ENCODE measurements around the gene NFATC1. TPM values are rescaled to one million over a fixed set of nuclear protein-coding genes. Genes with fewer than 3 reads are reported as not detected.

NFATC1 gene
- total RNA-seq, 6 experiments from 2014 or later: 0.57 to 2.0 (median 0.89) TPM

DNA sequence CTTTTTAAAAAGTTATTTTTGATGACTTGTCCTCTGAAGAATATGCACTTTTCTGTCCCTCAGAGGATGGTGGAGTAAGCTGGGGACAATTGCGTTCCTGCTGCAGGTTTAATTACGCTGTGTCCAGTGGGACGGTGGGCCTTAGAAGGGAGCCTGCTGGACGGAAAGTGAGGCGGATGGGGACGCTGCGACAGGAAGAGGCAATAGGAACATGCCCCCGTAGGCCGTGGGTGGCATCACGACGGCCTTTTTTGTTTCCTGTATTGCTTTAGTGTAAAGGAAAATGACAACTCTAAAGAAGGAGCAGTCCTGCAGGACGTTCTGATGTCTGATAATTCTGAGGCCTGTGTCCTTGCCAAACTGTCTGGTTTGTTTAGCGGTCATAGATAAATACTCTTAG, 121.6 kb downstream of the NFATC1 start:
- H3K4me3 Mint-ChIP-seq: no peak overlapping the region
- H3K27ac Mint-ChIP-seq: no peak overlapping the region

DNA sequence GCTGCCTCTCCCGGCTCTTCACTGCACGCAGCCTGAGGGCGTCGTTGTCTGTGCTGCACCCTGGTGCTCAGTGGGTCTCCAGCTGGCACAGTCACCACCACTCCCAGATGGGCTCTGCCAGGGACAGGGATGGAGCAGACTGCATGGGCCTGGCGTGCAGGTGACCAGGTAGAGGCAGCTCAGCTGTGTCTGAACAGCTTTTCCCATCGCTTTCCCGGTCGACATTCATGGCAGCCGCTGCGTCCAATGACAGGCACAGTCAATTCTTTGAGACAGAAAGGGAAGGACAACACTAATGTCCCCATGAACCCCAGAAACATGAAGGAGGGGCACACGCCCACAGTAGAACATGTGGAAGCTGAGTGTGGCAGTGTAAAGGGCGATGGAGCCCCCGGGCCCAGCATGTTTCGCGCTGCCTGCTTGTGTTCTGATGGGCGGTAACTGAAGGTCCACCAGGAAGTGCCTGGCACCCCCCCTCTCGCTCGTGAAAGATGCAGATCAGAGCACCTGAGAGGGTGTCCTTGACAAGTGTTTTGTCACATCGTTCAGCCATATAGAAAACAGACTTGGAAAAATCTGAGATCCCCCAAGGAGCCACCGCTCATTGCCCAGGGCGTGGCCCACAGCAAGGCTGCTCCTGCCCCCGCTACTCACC, 122.4 kb downstream of the NFATC1 start:
- DNase-seq: no peak
- H3K4me3 Mint-ChIP-seq: no peak overlapping the region
- H3K4me1 Mint-ChIP-seq (ENCODE audit: low read depth): peaks cover 10% of the 10 kb centered on the region; the same call in 1 of the 2 replicates
- no peak overlapping the region for H3K27ac Mint-ChIP-seq
- no peaks in the 10 kb centered on the region for H3K36me3 Mint-ChIP-seq (ENCODE audit: low read depth)
- H3K27me3 Mint-ChIP-seq (ENCODE audit: insufficient read depth): peaks cover 5% of the 10 kb centered on the region
- no peaks in the 10 kb centered on the region for H3K9me3 Mint-ChIP-seq
- TF ChIP-seq, protein P1, sequence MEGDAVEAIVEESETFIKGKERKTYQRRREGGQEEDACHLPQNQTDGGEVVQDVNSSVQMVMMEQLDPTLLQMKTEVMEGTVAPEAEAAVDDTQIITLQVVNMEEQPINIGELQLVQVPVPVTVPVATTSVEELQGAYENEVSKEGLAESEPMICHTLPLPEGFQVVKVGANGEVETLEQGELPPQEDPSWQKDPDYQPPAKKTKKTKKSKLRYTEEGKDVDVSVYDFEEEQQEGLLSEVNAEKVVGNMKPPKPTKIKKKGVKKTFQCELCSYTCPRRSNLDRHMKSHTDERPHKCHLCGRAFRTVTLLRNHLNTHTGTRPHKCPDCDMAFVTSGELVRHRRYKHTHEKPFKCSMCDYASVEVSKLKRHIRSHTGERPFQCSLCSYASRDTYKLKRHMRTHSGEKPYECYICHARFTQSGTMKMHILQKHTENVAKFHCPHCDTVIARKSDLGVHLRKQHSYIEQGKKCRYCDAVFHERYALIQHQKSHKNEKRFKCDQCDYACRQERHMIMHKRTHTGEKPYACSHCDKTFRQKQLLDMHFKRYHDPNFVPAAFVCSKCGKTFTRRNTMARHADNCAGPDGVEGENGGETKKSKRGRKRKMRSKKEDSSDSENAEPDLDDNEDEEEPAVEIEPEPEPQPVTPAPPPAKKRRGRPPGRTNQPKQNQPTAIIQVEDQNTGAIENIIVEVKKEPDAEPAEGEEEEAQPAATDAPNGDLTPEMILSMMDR (IDR thresholded peaks at IDR 0.05): no peak

More for the DNA sequence above, 121.6 kb downstream of the NFATC1 start:
- no peaks in the 10 kb centered on the region for H3K9me3 Mint-ChIP-seq
- H3K4me1 Mint-ChIP-seq (ENCODE audit: low read depth): peaks cover 10% of the 10 kb centered on the region; the same call in 1 of the 2 replicates
- DNase-seq: no peak
- TF ChIP-seq, protein P1 (IDR thresholded peaks at IDR 0.05): no peak
- H3K36me3 Mint-ChIP-seq (ENCODE audit: low read depth): no peaks in the 10 kb centered on the region
- H3K27me3 Mint-ChIP-seq (ENCODE audit: insufficient read depth): peaks cover 5% of the 10 kb centered on the region

DNA sequence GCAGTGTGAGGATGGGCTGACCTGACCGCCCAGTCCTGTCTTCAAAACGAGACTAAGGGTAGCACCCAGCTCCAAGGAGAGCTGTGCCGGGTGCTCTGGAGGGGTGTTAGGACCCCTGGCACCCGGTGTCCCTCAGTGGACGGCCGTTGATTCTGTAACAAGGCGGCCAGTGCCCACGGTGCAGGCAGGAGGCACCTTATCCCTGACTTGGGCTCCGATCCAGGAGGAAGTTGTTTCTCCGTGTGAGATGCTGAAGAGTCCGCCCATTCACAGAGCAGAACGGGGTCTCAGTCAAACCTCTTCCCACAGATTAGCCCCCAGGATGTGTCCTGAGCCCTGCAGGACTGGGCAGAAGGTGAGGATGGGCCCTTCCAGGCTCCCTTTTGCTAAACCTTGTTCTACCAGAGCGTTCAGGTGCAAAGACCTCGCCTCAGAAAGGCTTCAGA, 123.0 kb downstream of the NFATC1 start:
- Mint-ChIP-seq H3K4me1 (ENCODE audit: low read depth) (peaks cover 10% of the 10 kb centered on the region; the same call in 1 of the 2 replicates), H3K4me3 (no peak overlapping the region), H3K27me3 (ENCODE audit: insufficient read depth) (peaks cover 5% of the 10 kb centered on the region), H3K36me3 (ENCODE audit: low read depth) (no peaks in the 10 kb centered on the region), H3K9me3 (no peaks in the 10 kb centered on the region), H3K27ac (no peak overlapping the region)
- TF ChIP-seq, protein P1 (IDR thresholded peaks at IDR 0.05): no peak
- no peak for DNase-seq

DNA sequence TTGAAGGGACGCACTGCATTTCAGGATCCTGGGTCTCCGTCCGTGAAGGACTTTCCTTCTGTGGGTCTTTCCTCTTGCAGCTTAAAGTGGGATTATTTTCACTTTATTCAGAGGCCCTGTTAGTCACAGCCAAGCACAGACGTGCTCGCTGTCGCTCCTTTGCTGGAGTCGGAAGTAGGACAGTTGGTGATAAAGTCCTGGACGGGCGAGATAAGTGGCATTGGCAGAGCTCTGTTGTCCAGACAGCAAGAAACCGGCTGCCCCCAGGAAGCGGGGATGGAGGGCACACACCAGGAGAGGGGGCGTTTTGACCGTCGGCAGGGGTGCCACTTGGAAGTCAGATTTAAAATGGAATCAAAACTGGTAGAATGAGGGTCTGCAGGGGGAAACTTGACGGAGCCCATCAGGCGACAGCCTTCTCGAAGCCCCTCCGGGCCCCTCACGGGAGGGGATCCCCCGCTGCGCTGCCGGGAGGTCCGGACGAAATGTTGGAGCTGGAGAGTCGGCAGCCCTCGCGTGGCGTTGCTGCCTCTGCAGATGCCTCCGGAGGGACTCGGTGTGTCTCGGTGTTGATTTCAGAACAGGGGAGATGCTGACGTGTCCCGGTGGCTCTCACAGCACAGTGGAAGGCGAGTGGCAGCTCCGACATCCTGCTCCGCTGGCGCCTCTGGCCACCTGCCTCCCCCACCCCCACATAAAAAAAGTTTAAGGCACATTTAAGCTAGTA, 124.2 kb downstream of the NFATC1 start:
- Mint-ChIP-seq H3K27me3 (ENCODE audit: insufficient read depth) (peaks cover 2% of the 10 kb centered on the region), H3K36me3 (ENCODE audit: low read depth) (no peaks in the 10 kb centered on the region), H3K4me3 (no peak overlapping the region), H3K4me1 (ENCODE audit: low read depth) (peaks cover 10% of the 10 kb centered on the region; the same call in 1 of the 2 replicates), H3K9me3 (no peaks in the 10 kb centered on the region), H3K27ac (no peak overlapping the region)
- DNase-seq: no peak
- TF ChIP-seq, protein P1 (IDR thresholded peaks at IDR 0.05): no peak

DNA sequence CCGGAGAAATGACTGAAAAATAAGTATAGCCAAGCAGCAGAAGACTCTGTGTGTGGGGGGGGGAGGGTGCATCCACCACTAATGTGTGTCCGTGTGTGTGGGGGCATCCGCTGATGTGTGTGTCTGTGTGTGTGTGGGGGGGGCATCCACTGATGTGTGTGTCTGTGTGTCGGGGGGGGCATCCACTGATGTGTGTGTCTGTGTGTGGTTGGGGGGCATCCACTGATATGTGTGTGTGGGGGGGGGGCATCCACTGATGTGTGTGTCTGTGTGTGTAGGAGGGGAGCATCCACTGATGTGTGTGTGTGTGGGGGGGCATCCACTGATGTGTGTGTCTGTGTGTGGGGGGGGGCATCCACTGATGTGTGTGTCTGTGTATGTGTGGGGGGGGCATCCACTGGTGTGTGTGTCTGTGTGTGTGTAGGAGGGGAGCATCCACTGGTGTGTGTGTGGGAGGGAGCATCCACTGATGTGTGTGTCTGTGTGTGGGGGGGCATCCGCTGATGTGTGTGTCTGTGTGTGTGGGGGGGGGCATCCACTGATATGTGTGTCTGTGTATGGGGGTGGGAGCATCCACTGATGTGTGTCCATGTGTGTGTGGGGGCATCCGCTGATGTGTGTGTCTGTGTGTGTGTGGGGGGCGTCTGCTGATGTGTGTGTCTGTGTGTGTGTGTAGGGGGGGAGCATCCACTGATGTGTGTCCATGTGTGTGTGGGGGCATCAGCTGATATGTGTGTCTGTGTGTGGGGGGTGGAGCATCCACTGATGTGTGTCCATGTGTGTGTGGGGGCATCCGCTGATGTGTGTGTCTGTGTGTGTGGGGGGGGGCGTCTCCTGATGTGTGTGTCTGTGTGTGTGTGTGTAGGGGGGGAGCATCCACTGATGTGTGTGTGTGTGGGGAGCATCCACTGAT, 125.0 kb downstream of the NFATC1 start:
- H3K4me3 Mint-ChIP-seq: no peak overlapping the region
- DNase-seq: no peak
- H3K36me3 Mint-ChIP-seq (ENCODE audit: low read depth): no peaks in the 10 kb centered on the region
- TF ChIP-seq, protein P1 (IDR thresholded peaks at IDR 0.05): no peak
- no peaks in the 10 kb centered on the region; the same call in none of the 2 replicates for H3K27me3 Mint-ChIP-seq (ENCODE audit: insufficient read depth)
- H3K9me3 Mint-ChIP-seq: no peaks in the 10 kb centered on the region
- peaks cover 10% of the 10 kb centered on the region; the same call in 1 of the 2 replicates for H3K4me1 Mint-ChIP-seq (ENCODE audit: low read depth)
- no peak overlapping the region for H3K27ac Mint-ChIP-seq

All from HFFc6 (cell line).